H1 (cell line): ENCODE data around the gene CELF2. TPM values are rescaled to one million over a fixed set of nuclear protein-coding genes. Genes with fewer than 3 reads are reported as not detected.

Experiments
- FOSL1 ChIP-seq: IDR thresholded peaks from 2 replicates; pipeline ENCODE4 v1.6.1; 2011; ENCODE audit warnings: mild to moderate bottlenecking, low read depth, low read length, moderate library complexity; ENCODE audit not compliant: insufficient read depth
- HDAC2 ChIP-seq, 2 experiments: fragments of 300-600 bp in 1 of 2; sonication (generic) in 1 of 2; IDR thresholded peaks; 2 replicates each; pipeline ENCODE4 v1.6.1; 2011 to 2012; ENCODE audit warnings: low read depth in 2 of 2, low read length in 2 of 2, mild to moderate bottlenecking in 2 of 2, moderate library complexity in 2 of 2, borderline replicate concordance in 1 of 2, inconsistent platforms in 1 of 2
- POLR2AphosphoS5 ChIP-seq: IDR thresholded peaks from 2 replicates; pipeline ENCODE4 v1.6.1; 2011; ENCODE audit warnings: low read depth, low read length
- polyA plus RNA-seq, 7 experiments: library from polyadenylated mRNA; depleted of rRNA in 3 of 7; stranded (reverse) in 5 of 7; unstranded in 2 of 7; fragments of >200 nt in 5 of 7; fragments of 200-250 nt in 2 of 7; gene quantifications; 1 replicate in 5 of 7; 2 replicates in 1 of 7; 4 replicates in 1 of 7; pipeline versions ENCODE4 v1.2.1 to v1.2.3, GENCODE V29; 2011 to 2013; ENCODE audit warnings: missing spikeins in 2 of 7, mixed read lengths in 2 of 7
- total RNA-seq: library from RNA; stranded (reverse); fragmentation: NEBNext Ultra II Directional; extraction: Animal tissue kit (Norgen Biotek cat#: 25700); gene quantifications from 2 replicates; pipeline ENCODE4 v1.2.1, GENCODE V29; 2021

The CELF2 gene
- total and polyA plus RNA-seq, 2 of the 8 experiments (the other 6 are each of a cell fraction or from before 2014, with no cell fraction given): 18.3 to 22.7 TPM

DNA sequence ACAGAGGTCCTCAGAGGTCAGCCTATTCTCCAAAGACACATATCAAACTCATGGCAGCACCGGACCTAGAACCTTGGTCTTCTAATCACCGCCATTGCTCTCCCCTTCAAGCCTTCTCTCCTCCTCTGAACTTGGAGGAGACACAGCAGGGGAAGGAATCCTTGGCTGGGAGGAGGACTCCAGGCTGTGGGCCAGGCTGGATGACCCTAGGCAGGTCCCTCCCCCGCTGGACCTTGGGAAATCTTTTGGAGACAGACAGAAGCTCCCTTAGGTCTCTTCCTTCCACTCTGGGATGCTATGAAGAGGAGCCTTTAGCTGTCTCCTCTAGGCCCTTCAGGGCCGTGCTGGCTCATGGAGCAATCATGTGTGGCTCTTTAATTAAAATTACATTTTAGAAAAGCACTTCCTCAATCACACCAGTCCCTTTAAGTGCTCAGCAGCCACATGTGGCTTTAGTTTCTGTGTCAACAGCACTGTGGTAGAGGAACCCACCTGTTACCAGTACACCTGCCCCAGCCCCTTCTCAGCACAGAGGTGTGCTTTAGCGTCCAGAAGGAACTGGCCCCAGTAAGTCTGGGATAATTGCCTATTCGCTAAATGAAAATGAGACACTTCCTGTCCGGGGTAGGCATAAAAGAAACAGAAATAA, 238.2 kb downstream of the CELF2 start (continued):
- TF ChIP-seq HDAC2 (IDR thresholded peaks at IDR 0.05; ENCODE audit: borderline replicate concordance in 1 of 2, low read depth in 2 of 2, low read length in 2 of 2) (no peak), POLR2AphosphoS5 (no peak), FOSL1 (no peak)
